Measurements from ENCODE around the gene NSL1. TPM values are rescaled to one million over a fixed set of nuclear protein-coding genes. Genes with fewer than 3 reads are reported as not detected.
"Not testable (repeated sequence)": the region's sequence is repeated elsewhere in the genome, so short reads cannot be mapped to it uniquely, and the experiment has no call there.

Gene NSL1
- total RNA-seq, 2 donors from 2014 or later = 28.1 to 30.2 TPM

GRCh38 chr1:212791261-212791675 lies 309 bp downstream of the NSL1 start:
- peak; percentile 62 to 70 for ATAC-seq
- intact Hi-C loops (cut with DNase I) = no loop called here
- DNase-seq = no peak

DNA sequence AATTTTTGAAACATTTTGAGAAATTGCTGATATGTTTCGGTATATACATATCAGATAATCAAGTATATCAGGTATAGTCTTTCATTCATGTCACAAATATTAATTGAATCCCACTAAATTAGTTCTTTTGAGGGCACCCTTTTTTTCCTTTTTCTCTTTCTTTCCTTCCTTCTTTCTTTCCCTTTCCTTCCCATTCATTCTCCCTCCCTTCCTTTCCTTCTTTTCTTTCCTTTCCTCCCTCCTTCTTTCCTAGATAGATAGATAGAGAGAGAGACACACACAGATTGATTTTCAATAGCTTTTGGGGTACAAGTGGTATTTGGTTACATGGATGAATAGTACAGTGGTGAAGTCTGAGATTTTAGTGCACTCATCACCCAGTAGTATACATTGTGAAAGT lies 5.7 kb downstream of the NSL1 start:
- intact Hi-C loops (cut with DNase I) = loop anchor here in 1 of 2 donors (10.0 kb wide), 2 partner anchors 121 to 321 kb away; no protein-coding TSS in a partner anchor
- no peak for ATAC-seq
- no peak for DNase-seq

- intact Hi-C loops (cut with DNase I) = loop anchor here (2.0 to 10.0 kb wide), 4 partner anchors 119 to 319 kb away; no protein-coding TSS in a partner anchor
- ATAC-seq (no peak), DNase-seq (no peak)
Measured at GRCh38 chr1:212783976-212784375, 7.6 kb downstream of the NSL1 start.

DNA sequence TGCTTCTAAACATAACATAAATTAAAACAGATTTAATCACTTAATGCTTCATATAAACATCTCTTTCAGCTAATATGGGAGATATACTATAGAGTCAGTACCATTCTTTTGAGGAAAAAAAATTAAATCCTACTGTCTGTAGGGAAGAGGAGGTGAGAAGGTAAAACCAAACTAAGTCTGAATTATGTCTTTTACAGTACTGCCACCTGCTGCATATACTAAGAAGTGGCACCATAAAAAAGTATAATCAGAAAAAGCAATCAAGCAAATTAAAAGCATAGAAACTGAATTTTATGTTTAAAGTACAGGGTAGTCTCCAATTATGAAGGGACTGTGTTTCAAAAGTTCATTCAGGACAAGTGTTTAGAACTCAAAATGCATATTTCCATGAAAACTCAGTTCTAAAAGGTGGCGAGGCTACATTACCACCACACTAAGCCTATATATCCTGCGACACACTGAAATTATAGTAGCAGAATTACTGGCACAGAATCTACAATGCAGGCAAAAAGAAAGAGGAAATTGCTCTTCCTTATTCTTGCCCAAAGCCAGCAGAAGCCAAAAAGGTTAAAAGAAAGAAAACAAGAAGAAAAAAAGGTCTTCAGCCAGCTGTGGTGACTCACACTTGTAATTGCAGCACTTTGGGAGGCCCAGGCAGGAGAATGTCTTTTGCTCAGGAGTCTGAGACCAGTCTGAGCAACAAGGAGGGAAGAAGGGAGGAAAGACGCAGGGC lies 9.0 kb downstream of the NSL1 start:
- no peak for DNase-seq
- peak; percentile 50 to 67 for ATAC-seq
- intact Hi-C loops (cut with DNase I) = loop anchor here (2.0 to 10.0 kb wide), 4 partner anchors 118 to 318 kb away; no protein-coding TSS in a partner anchor

- intact Hi-C loops (cut with DNase I) = loop anchor here (5.0 to 10.0 kb wide), 3 partner anchors 116 to 316 kb away; no protein-coding TSS in a partner anchor
- DNase-seq (no peak), ATAC-seq (no peak)
Measured at GRCh38 chr1:212781225-212781624, 10.4 kb downstream of the NSL1 start.

- DNase-seq (no peak), ATAC-seq (no peak)
- intact Hi-C loops (cut with DNase I) = loop anchor here (5.0 to 10.0 kb wide), 3 partner anchors 116 to 316 kb away; no protein-coding TSS in a partner anchor
Measured at GRCh38 chr1:212780759-212781158, 10.8 kb downstream of the NSL1 start.

DNA sequence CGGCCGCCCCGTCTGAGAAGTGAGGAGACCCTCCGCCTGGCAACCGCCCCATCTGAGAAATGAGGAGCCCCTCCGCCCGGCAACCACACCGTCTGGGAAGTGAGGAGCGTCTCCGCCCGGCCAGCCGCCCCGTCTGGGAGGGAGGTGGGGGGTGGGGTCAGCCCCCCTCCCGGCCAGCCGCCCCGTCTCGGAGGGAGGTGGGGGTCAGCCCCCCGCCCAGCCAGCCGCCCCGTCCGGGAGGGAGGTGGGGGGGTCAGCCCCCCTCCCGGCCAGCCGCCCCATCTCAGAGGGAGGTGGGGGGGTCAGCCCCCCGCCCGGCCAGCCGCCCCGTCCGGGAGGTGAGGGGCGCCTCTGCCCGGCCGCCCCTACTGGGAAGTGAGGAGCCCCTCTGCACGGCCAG lies 12.5 kb downstream of the NSL1 start:
- ATAC-seq; intact Hi-C loops (cut with DNase I); DNase-seq: not testable (repeated sequence)

GRCh38 chr1:212777151-212777550 lies 14.4 kb downstream of the NSL1 start:
- intact Hi-C loops (cut with DNase I) = no loop called here
- no peak for ATAC-seq
- DNase-seq = no peak

DNA sequence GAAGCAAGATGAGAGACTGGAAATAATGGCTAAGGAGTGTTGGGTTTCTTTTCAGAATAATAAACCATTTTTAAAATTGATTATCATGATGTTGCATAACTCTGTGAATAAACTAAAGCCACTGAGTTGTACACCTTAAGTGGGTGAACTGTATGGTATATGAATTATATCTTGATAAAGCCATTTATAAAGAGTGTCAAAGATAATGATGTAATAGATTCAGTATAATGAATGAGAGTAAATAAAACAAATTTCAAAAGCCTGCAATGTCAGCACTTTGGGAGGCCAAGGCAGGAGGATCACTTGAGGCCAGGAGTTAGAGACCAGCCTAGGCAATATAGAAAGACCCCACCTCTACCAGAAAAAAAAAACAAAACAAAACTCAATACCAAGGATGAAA lies 16.3 kb downstream of the NSL1 start:
- intact Hi-C loops (cut with DNase I) = no loop called here
- ATAC-seq (no peak), DNase-seq (no peak)

DNA sequence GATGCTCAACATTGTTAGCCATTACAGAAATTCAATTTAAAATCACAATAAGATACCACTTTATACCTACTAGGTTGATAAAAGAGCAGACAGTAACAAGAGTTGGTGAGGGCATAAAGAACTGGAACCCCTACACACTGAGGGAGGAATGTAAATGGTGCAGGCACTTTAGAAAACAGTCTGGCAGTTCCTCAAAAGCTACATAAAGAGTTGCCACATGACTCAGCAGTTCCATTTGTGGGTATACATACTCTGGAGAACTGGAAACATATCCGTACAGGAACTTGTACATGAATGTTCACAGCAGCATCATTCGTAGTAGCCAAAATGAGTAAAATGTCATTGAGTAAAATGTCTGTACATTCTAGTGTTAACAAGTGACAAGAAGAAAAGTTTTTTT lies 17.0 kb downstream of the NSL1 start:
- no peak for DNase-seq
- peak in 1 of 2 donors; percentile 37 for ATAC-seq
- intact Hi-C loops (cut with DNase I) = no loop called here

GRCh38 chr1:212773011-212773410 lies 18.6 kb downstream of the NSL1 start:
- intact Hi-C loops (cut with DNase I) = no loop called here
- ATAC-seq (no peak), DNase-seq (no peak)

- DNase-seq (no peak), ATAC-seq (no peak)
- intact Hi-C loops (cut with DNase I) = no loop called here
Measured at GRCh38 chr1:212771341-212771740, 20.2 kb downstream of the NSL1 start.

DNA sequence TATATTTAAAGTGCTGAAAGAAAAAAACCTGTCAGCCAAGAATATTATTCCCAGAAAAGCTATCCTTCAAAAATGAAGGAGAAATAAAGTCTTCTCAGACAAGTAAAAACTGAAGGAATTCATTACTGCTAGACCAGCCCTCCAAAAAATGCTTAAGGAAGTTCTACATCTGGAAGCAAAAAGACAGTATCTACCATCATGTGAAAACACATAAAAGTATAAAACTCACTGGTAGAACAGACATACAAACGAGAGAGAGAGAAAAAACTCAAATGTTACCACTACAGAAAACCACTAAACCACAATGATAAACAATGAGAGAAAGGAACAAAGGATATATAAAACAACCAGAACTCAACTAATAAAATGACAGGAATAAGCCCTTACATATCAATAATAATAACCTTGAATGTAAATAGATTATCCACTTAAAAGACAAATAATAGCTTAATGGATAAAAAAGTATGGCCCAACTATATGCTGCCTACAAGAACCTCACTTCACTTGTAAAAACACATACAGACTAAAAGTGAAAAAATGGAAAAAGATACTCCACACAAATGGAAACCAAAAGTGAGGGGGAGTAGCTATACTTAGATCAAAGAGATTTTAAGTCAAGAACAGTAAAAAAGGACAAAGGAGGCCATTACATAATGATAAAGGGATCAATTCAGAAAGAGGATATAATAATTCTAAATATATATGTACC lies 22.0 kb downstream of the NSL1 start:
- ATAC-seq = no peak
- no peak for DNase-seq
- intact Hi-C loops (cut with DNase I) = no loop called here

- intact Hi-C loops (cut with DNase I); DNase-seq; ATAC-seq: not testable (repeated sequence)
Measured at GRCh38 chr1:212766825-212767224, 24.8 kb downstream of the NSL1 start.

DNA sequence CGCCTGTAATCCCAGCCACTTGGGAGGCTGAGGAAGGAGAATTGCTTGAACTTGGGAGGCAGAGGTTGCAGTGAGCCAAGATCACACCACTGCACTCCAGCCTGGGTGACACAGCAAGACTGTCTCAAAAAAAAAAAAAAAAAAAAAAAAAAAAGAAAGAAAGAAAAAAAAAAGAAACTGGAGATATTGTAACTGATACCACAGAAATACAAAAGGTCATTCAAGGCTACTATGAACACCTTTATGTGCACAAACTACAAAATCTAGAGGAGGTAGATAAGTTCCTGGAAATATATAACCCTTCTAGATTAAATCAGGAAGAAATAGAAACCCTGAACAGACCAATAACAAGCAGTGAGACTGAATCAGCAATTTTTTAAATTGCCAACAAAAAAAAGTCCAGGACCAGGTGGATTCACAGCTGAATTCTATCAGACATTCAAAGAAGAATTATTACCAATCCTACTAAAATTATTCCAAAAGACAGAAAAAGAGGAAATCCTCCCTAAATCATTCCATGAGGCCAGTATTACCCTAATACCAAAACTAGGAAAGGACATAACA lies 26.8 kb downstream of the NSL1 start:
- ATAC-seq; DNase-seq; intact Hi-C loops (cut with DNase I): not testable (repeated sequence)

DNA sequence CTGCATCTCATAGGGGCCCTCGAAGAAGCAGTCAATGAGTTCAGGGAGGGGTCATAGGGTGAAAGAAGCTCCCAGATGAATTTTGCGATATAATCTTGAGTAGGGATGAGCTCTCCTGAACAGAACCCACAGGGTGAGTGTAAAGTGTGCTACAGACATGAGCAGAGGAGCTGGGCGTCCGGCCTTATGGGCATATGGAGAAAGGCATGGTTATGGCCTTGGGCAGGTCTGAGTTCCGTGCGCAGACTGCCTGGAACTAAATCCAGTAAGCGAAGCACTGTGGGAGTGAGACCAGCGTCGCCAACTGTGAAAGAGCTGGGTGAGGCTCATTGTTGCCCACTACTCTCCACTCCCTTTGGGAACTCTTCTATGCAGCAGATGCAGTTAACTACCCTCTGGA lies 28.7 kb downstream of the NSL1 start:
- intact Hi-C loops (cut with DNase I) = no loop called here
- no peak for DNase-seq
- ATAC-seq = no peak

DNA sequence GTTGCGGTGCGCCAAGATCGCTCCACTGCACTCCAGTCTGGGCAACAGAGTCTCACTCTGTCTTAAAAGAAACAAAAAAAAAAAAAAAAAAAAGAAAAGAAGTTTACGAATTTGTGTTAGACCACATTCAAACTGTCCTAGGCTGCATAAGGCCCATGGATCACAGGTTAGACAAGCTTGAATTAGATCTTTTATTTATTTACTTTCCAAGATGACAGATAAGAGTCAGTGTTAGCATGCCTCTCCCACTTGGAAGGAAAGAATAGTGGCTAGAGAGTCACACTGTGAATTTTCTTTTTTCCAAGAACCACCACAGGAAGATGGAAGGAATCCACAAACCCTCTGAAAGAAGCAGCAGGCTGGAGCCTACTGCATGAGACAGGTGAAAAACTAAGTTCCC lies 29.3 kb downstream of the NSL1 start:
- intact Hi-C loops (cut with DNase I) = no loop called here
- ATAC-seq = no peak
- no peak for DNase-seq

- ATAC-seq = peak in 1 of 2 donors; percentile 33
- intact Hi-C loops (cut with DNase I) = no loop called here
Measured at GRCh38 chr1:212760126-212760823, 31.3 kb downstream of the NSL1 start.

GRCh38 chr1:212759683-212760082 lies 31.9 kb downstream of the NSL1 start:
- peak in 1 of 2 donors; percentile 16 for ATAC-seq
- DNase-seq = no peak
- intact Hi-C loops (cut with DNase I) = no loop called here

More at GRCh38 chr1:212760126-212760823, 31.3 kb downstream of the NSL1 start:
- DNase-seq = no peak
